GM15510 (cell line): ENCODE results near the gene LPA.

Experiments used
- POLR2A ChIP-seq: IDR thresholded peaks from 3 replicates; pipeline ENCODE4 v1.6.1; 2011; ENCODE audit warnings: borderline replicate concordance; ENCODE audit not compliant: insufficient read length; ENCODE audit errors: extremely low read depth

Gene LPA

GRCh38 chr6:160519603-160520042 lies 144.5 kb downstream of the LPA start:
- TF ChIP-seq POLR2A, result no peak

- no peak for TF ChIP-seq POLR2A
Observed at GRCh38 chr6:160519133-160519532, 144.9 kb downstream of the LPA start.

GRCh38 chr6:160513836-160514235 lies 150.2 kb downstream of the LPA start:
- no peak for TF ChIP-seq POLR2A

GRCh38 chr6:160510976-160511617 lies 153.0 kb downstream of the LPA start:
- TF ChIP-seq POLR2A, result no peak

- no peak for TF ChIP-seq POLR2A
Observed at GRCh38 chr6:160510199-160510598, 153.9 kb downstream of the LPA start.

GRCh38 chr6:160509610-160510009 lies 154.5 kb downstream of the LPA start:
- TF ChIP-seq POLR2A, result no peak

GRCh38 chr6:160508599-160508998 lies 155.5 kb downstream of the LPA start:
- TF ChIP-seq POLR2A, result no peak

GRCh38 chr6:160507420-160507819 lies 156.7 kb downstream of the LPA start:
- no peak for TF ChIP-seq POLR2A

GRCh38 chr6:160505970-160506369 lies 158.1 kb downstream of the LPA start:
- no peak for TF ChIP-seq POLR2A

- TF ChIP-seq POLR2A, result no peak
Observed at GRCh38 chr6:160500639-160501038, 163.4 kb downstream of the LPA start.

- no peak for TF ChIP-seq POLR2A
Observed at GRCh38 chr6:160494576-160494975, 169.5 kb downstream of the LPA start.

GRCh38 chr6:160489091-160489490 lies 175.0 kb downstream of the LPA start:
- TF ChIP-seq POLR2A, result no peak

- no peak for TF ChIP-seq POLR2A
Observed at GRCh38 chr6:160487116-160487515, 177.0 kb downstream of the LPA start.
